ENCODE results near the gene KLRG1.

Gene KLRG1

GRCh38 chr12:8989413-8989812 lies at the start of gene KLRG1:
KLRG1 (plus strand) TSS chr12:8989546; CDS start chr12:8989636, 90 bp downstream.
- no peak for DNase-seq

DNA sequence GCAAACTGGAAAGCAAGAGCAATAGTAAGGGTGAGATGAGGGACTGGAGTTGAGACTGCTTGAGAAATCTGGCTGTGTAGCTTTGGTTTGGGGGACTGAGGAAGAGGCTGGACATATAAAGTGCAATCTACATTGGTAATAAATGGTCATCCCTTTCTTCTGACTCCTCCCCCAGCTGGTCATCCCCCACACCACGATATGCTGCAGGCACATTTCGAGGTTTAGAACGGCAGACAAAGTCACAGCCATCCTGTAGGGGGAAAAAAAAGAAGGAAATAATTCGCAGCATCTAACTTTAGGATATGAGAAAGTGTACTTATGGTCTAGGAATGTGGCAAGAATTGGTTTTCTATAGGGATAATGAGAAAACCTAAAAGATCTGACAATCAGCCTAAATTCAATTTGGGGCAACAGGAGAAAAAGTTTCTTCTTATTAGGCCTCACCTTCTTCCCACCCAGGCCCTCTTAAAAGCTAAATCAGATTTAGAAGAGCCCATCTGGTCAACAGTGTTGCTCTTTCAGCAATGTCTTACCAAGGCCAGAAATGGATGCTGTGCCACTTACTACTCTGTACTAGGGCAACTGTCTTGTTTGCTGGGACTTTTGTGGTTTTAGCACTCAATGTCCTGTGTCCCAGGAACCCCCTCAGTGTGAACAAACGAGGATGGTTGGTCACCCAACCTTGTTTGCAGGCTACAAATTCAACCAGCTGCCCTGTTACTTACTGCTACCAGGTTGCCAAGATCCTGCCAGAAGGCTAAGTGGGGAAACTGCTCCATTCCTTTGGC lies 47.5 kb upstream of the KLRG1 start:
- DNase-seq = no peak

- no peak for DNase-seq
Measured at GRCh38 chr12:8943565-8944186, 45.7 kb upstream of the KLRG1 start.

DNA sequence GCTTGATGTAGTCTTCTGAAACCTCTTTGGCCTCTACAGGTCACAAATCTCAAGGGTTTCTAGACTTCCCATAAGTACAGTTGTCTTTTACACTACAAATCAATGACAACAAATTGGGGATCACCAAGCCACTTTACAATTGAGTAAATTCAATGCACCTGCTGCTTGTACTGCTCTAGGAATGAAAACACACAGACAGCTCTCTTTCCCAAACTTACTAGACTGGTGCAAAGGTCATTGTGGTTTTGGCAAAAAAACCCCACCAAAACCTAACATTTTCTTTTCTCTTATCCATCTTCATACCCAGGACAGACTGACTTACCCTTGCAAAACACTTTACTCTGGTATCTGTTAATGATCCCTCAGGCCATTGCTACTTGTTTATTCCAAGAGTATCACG lies 42.6 kb upstream of the KLRG1 start:
- no peak for DNase-seq

DNA sequence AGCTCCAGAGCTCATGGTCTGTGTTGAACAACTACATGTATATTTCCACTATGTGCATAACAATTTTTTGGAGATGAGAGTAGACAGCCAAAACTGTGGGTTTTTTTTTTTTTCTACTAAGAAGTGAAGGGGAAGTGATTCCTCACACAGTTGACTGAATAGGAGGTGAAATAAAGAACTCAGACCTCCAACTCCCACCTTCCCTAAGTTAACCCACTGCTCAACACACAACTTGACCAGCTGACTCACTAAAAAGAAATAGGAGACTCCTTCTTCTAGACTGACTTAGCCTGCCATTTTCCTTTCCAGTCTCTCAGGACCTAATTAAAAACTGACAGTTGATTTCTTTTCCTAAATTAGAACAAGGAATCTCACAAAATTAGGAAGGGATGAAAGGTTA lies 41.6 kb upstream of the KLRG1 start:
- DNase-seq = no peak

DNA sequence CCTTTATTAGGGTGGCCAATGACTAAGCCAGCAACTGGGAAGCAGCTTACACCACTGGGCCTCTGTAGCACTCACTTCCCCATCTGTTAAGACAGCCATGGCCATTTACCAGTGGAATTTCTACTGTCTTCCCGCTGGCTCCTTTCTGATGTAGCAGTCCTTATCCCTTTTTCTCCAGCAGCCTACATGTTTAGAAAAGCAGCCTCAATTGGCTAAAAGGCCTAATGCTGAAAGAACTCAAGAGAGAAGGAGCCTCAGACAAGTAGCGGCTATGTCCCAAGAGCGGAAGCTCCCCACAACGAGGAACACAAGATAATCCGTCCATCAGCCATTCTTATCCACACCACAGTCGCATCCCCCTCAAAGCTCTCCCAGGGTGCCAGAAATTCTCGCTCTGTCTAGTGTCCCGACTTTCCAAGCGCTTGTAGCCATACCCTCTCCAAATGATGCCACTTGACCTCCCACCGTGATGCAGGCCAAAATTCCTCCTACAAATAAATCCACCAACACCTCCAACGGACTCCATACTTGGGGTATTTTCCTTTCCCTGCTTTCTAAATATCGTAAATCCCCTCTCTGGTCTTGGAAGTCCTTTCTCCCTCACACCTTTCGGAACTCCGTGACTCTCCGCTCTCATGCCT lies 40.5 kb upstream of the KLRG1 start:
- DNase-seq = no peak

DNA sequence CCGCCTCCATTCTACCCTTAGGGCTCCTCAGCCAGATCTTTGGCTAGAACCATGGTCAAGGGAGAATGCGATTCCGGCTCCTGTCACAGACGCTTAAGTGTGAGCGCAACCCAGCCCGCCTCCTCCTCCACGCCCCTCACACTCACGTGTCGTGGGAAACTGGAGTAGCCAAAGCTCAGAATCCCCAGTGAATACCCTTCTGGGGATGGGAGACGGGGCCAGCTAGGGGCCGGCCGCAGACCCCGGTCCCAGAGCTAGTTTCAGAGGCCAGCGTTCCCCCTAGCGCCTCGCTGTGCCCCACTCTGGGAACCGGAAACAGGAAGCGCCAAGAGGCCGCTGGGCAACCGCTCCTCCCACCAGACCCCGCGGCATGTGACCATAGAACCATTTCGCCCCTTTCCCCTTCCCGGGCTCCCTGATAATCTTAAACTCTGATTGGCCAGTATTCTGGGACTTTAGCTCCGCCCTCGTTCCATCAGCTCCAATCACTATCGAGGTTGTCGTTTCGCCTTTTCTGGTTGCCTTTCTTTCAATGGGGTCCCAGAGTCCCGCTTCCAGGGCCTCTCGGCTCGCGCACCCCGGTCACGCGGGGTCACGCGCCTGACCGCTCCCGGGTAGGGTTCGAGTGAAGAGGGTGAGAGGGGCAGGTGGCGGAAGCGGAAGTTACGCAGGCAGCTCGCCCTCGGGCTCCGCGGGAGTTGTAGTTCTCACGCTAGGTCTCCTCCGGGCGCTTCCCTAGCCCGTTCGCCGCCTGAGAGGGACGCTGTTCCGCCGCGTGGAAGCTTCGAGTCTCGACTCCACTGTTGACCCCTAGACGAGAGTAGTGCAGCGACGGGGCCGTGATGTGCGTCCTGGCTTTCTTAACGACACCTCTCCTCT lies 39.8 kb upstream of the KLRG1 start, which contains the start of gene M6PR:
Gene M6PR, minus strand, starts transcription at position 304 of the 879 bp plus-strand sequence. CDS start 3,241 bp downstream, outside the sequence.
- peak; percentile 97 for DNase-seq

DNA sequence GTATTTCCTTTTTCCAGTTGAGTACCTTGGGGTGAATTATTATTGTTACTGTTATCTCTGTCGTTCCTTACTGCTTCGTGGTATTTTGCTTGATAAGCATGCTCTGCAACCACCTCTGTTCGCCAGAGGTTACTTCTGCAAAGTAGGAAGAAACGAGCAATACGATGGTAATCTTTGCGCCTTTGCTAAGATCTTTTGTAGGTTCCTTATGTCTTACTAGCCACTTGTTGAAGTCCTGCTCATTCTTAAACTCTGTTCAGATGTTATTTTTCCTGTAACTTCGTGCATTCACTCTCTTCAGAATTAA lies 39.2 kb upstream of the KLRG1 start:
- DNase-seq = no peak

- no peak for DNase-seq
Measured at GRCh38 chr12:8950702-8951478, 38.5 kb upstream of the KLRG1 start.

GRCh38 chr12:8951744-8952143 lies 37.6 kb upstream of the KLRG1 start:
- DNase-seq = no peak

GRCh38 chr12:8953773-8954402 lies 35.5 kb upstream of the KLRG1 start:
- DNase-seq = no peak

DNA sequence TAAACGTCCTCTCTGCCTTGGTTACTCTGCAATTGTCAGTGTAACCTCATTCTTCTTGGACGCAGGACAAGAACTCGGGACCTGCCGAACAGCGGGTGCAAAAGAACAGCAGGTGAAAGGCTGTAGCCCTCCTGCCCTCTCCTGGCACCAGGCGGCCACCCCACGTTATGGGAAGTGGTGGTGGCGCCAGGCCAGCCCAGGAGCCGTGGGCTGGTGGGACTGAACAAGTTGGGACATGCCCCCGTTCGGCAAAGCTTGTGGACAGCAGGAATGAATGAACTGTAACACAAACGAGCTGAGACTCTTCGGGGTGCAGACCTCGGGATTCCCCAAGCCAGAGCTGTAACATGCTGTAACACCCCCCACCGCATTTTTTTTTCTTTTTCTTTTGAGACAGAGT lies 33.3 kb upstream of the KLRG1 start:
- DNase-seq = no peak

GRCh38 chr12:8956772-8957171 lies 32.6 kb upstream of the KLRG1 start:
- no peak for DNase-seq

DNA sequence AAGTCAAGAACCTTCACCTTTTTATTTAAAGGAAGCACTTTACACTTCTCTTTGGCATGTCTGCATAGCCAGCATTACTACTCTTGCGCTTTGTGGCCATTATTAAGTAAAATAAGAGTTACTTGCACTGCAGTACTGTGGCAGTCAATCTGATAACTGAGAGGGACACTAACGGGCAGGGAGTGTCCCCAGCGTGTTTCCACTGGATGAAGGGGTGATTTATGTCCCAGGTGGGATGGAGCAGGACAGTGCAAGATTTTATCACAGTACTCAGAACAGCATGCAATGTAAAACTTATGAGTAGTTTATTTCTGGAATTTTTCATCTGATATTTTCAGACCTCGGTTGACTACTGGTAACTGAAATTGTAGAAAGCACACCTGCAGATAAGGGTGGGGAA lies 31.8 kb upstream of the KLRG1 start:
- DNase-seq = no peak

DNA sequence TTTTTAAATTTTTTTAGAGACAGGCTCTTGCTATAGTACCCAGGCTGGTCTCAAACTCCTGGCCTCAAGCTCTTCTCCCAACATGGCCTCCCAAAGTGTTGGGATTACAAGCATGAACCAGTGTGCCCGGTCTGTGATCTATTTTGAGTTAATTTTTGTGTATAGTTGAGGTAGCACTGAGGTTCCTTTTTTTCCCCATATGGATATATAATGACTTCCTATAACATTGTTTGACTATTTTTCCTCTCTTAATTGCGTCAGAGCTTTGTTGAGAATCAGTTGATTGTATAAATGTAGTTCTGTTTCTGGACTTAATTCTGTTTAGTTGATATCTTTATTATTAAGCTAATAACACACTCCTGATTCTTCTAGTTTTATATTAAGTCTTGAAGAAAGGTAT lies 31.3 kb upstream of the KLRG1 start:
- DNase-seq = no peak

DNA sequence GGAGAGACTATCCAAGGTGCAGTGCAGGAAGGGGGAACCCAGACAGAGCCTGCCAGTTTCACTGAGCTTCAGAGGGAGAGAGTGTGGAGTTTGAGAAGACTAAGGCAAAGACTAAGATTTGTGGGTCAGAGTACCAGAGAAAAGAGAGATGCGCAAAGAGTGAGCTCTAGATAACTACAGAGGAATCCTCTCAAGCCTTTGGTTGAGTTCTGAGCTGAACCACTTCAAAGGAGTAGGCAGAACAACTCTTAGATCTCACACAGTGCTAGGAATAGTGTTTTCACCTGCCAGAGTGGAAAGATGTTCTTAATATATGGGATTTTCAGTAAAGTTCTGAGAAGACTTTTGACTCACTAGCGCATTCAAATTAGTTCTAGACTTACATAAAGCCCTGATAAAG lies 29.2 kb upstream of the KLRG1 start:
- no peak for DNase-seq

- no peak for DNase-seq
Measured at GRCh38 chr12:8968761-8969160, 20.6 kb upstream of the KLRG1 start.

GRCh38 chr12:8969861-8970411 lies 19.4 kb upstream of the KLRG1 start:
- DNase-seq = no peak

- DNase-seq = no peak
Measured at GRCh38 chr12:8970432-8970831, 18.9 kb upstream of the KLRG1 start.

GRCh38 chr12:8980137-8980536 lies 9.2 kb upstream of the KLRG1 start:
- DNase-seq = no peak

GRCh38 chr12:8985213-8985754 lies 4.1 kb upstream of the KLRG1 start:
- DNase-seq = no peak
